Endothelial cell of umbilical vein (primary cell): ENCODE data around the gene MARCHF6. TPM values are rescaled to one million over a fixed set of nuclear protein-coding genes. Genes with fewer than 3 reads are reported as not detected.

Source experiments
- BruUV-seq: library from RNA; stranded (reverse); fragments of 400-500 nt; replicated peaks from 2 replicates; lab custom pipeline; 2021; lab: Mats Ljungman, UMichigan
- CTCF ChIA-PET: fragments of 300-600, 350-600 bp; sonication (Branson Sonifier 250); formaldehyde crosslinking; loops from one replicate; lab custom pipeline; 2021; ENCODE audit warnings: antibody characterized with exemption, inconsistent platforms; lab: Charles Lee
- POLR2A ChIA-PET: fragments of 300-600, 350-600 bp; sonication (Branson Sonifier 250); formaldehyde crosslinking; loops from one replicate; lab custom pipeline; 2021; ENCODE audit warnings: antibody characterized with exemption, inconsistent platforms; lab: Charles Lee
- DNase-seq: peaks from one replicate; pipeline ENCODE4 v3.0.0-alpha.2; 2011; ENCODE audit warnings: low read depth, low spot score
- FAIRE-seq: peaks from 2 replicates; lab custom pipeline; 2011; peaks lifted over from hg19 to GRCh38; lab: Jason Lieb, UNC
- H2AFZ ChIP-seq: 2 replicates; pipeline ENCODE4 v1.6.0; 2012; ENCODE audit warnings: low read depth, low read length, control low read depth, inconsistent platforms
- H3K27ac ChIP-seq: 2 replicates; pipeline ENCODE4 v1.5.1; 2011; ENCODE audit warnings: low read depth, mild to moderate bottlenecking, control low read depth, low read length, moderate library complexity; ENCODE audit not compliant: insufficient read depth
- H3K27me3 ChIP-seq, 2 experiments: 2 replicates each; pipeline versions ENCODE4 v1.6.0 to v1.6.1; 2011; ENCODE audit warnings: low read length in 2 of 2, mixed read lengths in 1 of 2; ENCODE audit not compliant: control insufficient read depth in 2 of 2, insufficient read depth in 2 of 2
- H3K36me3 ChIP-seq, 2 experiments: 2 replicates in 1 of 2; 3 replicates in 1 of 2; pipeline ENCODE4 v1.5.1; 2011; ENCODE audit warnings: low read length in 2 of 2, mild to moderate bottlenecking in 1 of 2, moderate library complexity in 1 of 2; ENCODE audit not compliant: control insufficient read depth in 2 of 2, insufficient read depth in 2 of 2; ENCODE audit errors: extremely low read depth in 1 of 2
- H3K4me1 ChIP-seq: 3 replicates; pipeline ENCODE4 v1.5.1; 2011; ENCODE audit warnings: mild to moderate bottlenecking, low read length; ENCODE audit not compliant: control insufficient read depth, insufficient read depth; ENCODE audit errors: extremely low read depth
- H3K4me2 ChIP-seq: 2 replicates; pipeline ENCODE4 v1.6.1; 2011; ENCODE audit warnings: low read length, control low read depth, mixed read lengths; ENCODE audit not compliant: insufficient read depth
- H3K4me3 ChIP-seq, 3 experiments: fragments of 200-600 bp in 1 of 3; sonication (generic), shearing (Covaris generic) in 1 of 3; replicated peaks in 1 of 3; 2 replicates each; pipeline ENCODE4 v1.5.1; 2011 to 2016; ENCODE audit warnings: control low read depth in 3 of 3, low read length in 3 of 3, mild to moderate bottlenecking in 2 of 3, inconsistent platforms in 1 of 3, low read depth in 1 of 3, moderate library complexity in 1 of 3; ENCODE audit not compliant: insufficient read depth in 1 of 3
- H3K79me2 ChIP-seq: 2 replicates; pipeline ENCODE4 v1.6.0; 2012; ENCODE audit warnings: low read length, inconsistent platforms; ENCODE audit not compliant: control insufficient read depth, insufficient read depth
- H3K9ac ChIP-seq: replicated peaks from 2 replicates; pipeline ENCODE3; 2011; ENCODE audit warnings: low read length, control low read depth; ENCODE audit not compliant: insufficient read depth; ENCODE audit errors: extremely low read depth
- H3K9me1 ChIP-seq: replicated peaks from 3 replicates; pipeline ENCODE4 v1.6.0; 2011; ENCODE audit warnings: mild to moderate bottlenecking, low read length; ENCODE audit not compliant: control insufficient read depth, insufficient read depth; ENCODE audit errors: extremely low read depth
- H3K9me3 ChIP-seq: replicated peaks from 2 replicates; pipeline ENCODE4 v1.5.1; 2012; ENCODE audit warnings: low read length, inconsistent platforms; ENCODE audit not compliant: control insufficient read depth, insufficient read depth
- H4K20me1 ChIP-seq: replicated peaks from 2 replicates; pipeline ENCODE3; 2011; ENCODE audit warnings: mild to moderate bottlenecking, low read length; ENCODE audit not compliant: control insufficient read depth, insufficient read depth; ENCODE audit errors: extremely low read depth
- EZH2 ChIP-seq: IDR thresholded peaks from 2 replicates; pipeline ENCODE4 v1.6.1; 2012; ENCODE audit warnings: borderline replicate concordance, low read depth, mild to moderate bottlenecking, moderate library complexity, low read length, inconsistent platforms; ENCODE audit not compliant: severe bottlenecking
- FOS ChIP-seq: IDR thresholded peaks from 2 replicates; pipeline ENCODE4 v1.6.1; 2011; ENCODE audit warnings: mild to moderate bottlenecking, low read length, moderate library complexity, borderline replicate concordance; ENCODE audit not compliant: insufficient read depth
- GATA2 ChIP-seq: IDR thresholded peaks from 2 replicates; pipeline ENCODE4 v1.7.0; 2011; ENCODE audit warnings: low read depth, mild to moderate bottlenecking, moderate library complexity, mixed read lengths, low read length; ENCODE audit not compliant: insufficient read length, insufficient read depth
- JUN ChIP-seq: IDR thresholded peaks from 2 replicates; pipeline ENCODE4 v1.6.1; 2011; ENCODE audit warnings: borderline replicate concordance, low read depth; ENCODE audit not compliant: insufficient read length, insufficient read depth
- MAX ChIP-seq: IDR thresholded peaks from 2 replicates; pipeline ENCODE4 v1.6.1; 2011; ENCODE audit not compliant: insufficient read depth, insufficient read length
- MYC ChIP-seq: IDR thresholded peaks from one replicate; pipeline ENCODE4 v1.6.1; 2011; ENCODE audit warnings: mild to moderate bottlenecking, low read depth, low read length
- POLR2A ChIP-seq: IDR thresholded peaks from 2 replicates; pipeline ENCODE4 v1.6.1; 2012; ENCODE audit warnings: low read depth, mild to moderate bottlenecking, control low read depth, low read length
- POLR2AphosphoS5 ChIP-seq: IDR thresholded peaks from 2 replicates; pipeline ENCODE4 v1.6.1; 2012; ENCODE audit warnings: low read depth, mild to moderate bottlenecking, control low read depth, low read length, moderate library complexity; ENCODE audit not compliant: insufficient read depth
- dilution Hi-C: fragments of 300-500 bp; cut with MboI; formaldehyde crosslinking; loops from one replicate; pipeline ENCODE4 v1.15.0; 2019; ENCODE audit warnings: low sequenced_read_pairs; ENCODE audit not compliant: extremely low pct_ligation_motif_present
- intact Hi-C: fragments of 100-400 bp; cut with micrococcal nuclease; formaldehyde crosslinking; loops from one replicate; pipeline ENCODE4 v1.10.0; 2022
- polyA plus RNA-seq, 4 experiments: library from polyadenylated mRNA; depleted of rRNA in 3 of 4; stranded (reverse) in 3 of 4; unstranded in 1 of 4; fragments of >200 nt; gene quantifications; 2 replicates each; pipeline versions ENCODE4 v1.2.1 to v1.2.3, GENCODE V29; 2011 to 2012; ENCODE audit warnings: missing spikeins in 1 of 4
- total RNA-seq: library from RNA; stranded (reverse); gene quantifications from 2 replicates; pipeline ENCODE4 v1.2.3, GENCODE V29; 2021
- TF ChIP-seq, protein P1 (sequence below), 2 donors: IDR thresholded peaks; 1 replicate in 1 of 2; 2 replicates in 1 of 2; pipeline ENCODE4 v1.5.1; 2011; ENCODE audit warnings: low read length in 2 of 2, mild to moderate bottlenecking in 2 of 2, moderate library complexity in 2 of 2, control low read depth in 1 of 2, inconsistent platforms in 1 of 2, low read depth in 1 of 2; ENCODE audit not compliant: insufficient read depth in 1 of 2; ENCODE audit errors: extremely low read depth in 1 of 2

Gene MARCHF6
- total and polyA plus RNA-seq, 2 donors (not counting 3 experiments of a cell fraction or from before 2014, with no cell fraction given) = 108 to 112 TPM

DNA sequence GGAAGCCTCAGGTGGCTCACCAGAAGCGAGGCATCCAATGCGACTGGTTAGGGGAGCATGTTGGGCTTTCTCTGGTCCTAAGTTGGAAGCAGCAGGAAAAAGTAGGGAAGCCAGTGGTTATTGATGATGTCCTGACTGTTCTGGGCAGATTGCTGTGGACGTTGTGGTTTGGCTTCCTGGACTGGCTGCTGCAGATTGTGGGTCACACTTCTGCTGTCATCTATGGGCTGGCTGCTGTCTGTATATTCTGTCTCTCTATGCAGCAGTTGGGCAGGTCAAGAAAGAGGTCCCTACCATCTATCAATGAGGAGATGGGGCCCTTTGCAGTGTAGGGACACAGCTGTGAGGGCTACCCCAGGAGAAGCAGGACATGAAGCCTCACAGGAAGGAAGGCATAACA lies 13.5 kb upstream of the MARCHF6 start:
- no peak overlapping the region for H3K4me3 ChIP-seq
- H3K9ac ChIP-seq = no peak overlapping the region
- H3K9me1 ChIP-seq = no peaks in the 10 kb centered on the region
- FAIRE-seq (no peak), DNase-seq (no peak)
- H3K4me2 ChIP-seq = no peak overlapping the region
- ChIA-PET CTCF (no interaction called here), POLR2A (no interaction called here)
- TF ChIP-seq POLR2A = no peak
- no peak for TF ChIP-seq EZH2
- H3K27me3 ChIP-seq = no peaks in the 10 kb centered on the region
- no peak overlapping the region for H2AFZ ChIP-seq
- dilution Hi-C loops (no loop called here), intact Hi-C loops (no loop called here)
- H3K79me2 ChIP-seq = no peaks in the 10 kb centered on the region
- no peak overlapping the region for H3K27ac ChIP-seq
- no peaks in the 10 kb centered on the region for H3K36me3 ChIP-seq
- no peaks in the 10 kb centered on the region for H3K4me1 ChIP-seq
- no peaks in the 10 kb centered on the region for H3K9me3 ChIP-seq
- no TSS peak for BruUV-seq
- no peaks in the 10 kb centered on the region for H4K20me1 ChIP-seq

DNA sequence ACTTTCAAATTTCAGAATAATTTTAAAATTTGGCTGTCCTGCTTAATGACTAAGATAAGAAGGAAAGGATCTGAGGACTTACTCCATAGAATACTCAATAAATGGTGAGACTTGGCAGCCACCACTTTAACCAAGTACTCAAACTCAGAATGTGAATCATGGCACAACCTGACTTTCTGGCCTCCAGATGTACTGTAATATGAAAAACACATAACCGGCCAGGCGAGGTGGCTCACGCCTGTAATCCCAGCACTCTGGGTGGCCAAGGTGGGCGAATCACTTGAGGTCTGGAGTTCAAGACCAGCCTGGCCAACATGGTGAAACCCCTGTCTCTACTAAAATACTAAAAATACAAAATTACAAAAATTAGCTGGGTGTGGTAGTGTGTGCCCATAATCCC lies 10.0 kb upstream of the MARCHF6 start:
- POLR2A ChIA-PET = interaction anchor here (1.4 kb wide), 1 partner anchor 10 kb away, joined by 3 read pairs; the partner anchor contains the start of gene MARCHF6

More for the DNA sequence above, 10.0 kb upstream of the MARCHF6 start:
- no peak overlapping the region for H3K9ac ChIP-seq
- TF ChIP-seq POLR2A (no peak), JUN (no peak), MYC (no peak), POLR2AphosphoS5 (no peak), FOS (no peak), MAX (no peak), EZH2 (no peak), GATA2 (no peak)
- TF ChIP-seq, protein P1, sequence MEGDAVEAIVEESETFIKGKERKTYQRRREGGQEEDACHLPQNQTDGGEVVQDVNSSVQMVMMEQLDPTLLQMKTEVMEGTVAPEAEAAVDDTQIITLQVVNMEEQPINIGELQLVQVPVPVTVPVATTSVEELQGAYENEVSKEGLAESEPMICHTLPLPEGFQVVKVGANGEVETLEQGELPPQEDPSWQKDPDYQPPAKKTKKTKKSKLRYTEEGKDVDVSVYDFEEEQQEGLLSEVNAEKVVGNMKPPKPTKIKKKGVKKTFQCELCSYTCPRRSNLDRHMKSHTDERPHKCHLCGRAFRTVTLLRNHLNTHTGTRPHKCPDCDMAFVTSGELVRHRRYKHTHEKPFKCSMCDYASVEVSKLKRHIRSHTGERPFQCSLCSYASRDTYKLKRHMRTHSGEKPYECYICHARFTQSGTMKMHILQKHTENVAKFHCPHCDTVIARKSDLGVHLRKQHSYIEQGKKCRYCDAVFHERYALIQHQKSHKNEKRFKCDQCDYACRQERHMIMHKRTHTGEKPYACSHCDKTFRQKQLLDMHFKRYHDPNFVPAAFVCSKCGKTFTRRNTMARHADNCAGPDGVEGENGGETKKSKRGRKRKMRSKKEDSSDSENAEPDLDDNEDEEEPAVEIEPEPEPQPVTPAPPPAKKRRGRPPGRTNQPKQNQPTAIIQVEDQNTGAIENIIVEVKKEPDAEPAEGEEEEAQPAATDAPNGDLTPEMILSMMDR (IDR thresholded peaks at IDR 0.05; ENCODE audit: extremely low read depth in 1 of 2, insufficient read depth in 1 of 2, low read depth in 1 of 2, low read length in 2 of 2) = no peak
- no peak overlapping the region for H3K27ac ChIP-seq
- CTCF ChIA-PET = interaction anchor here (0.6 to 1.0 kb wide), 4 partner anchors 10 to 18 kb away, joined by 3 to 7 read pairs (median 4); partner anchors contain the start of gene MARCHF6
- no peaks in the 10 kb centered on the region for H4K20me1 ChIP-seq
- no TSS peak for BruUV-seq
- no peaks in the 10 kb centered on the region for H3K9me1 ChIP-seq
- no peaks in the 10 kb centered on the region for H3K36me3 ChIP-seq
- H3K9me3 ChIP-seq = no peaks in the 10 kb centered on the region
- no peaks in the 10 kb centered on the region for H3K27me3 ChIP-seq
- no peak for FAIRE-seq
- intact Hi-C loops = no loop called here
- H3K4me2 ChIP-seq = no peak overlapping the region
- DNase-seq = no peak
- no peak overlapping the region for H2AFZ ChIP-seq
- H3K79me2 ChIP-seq = no peaks in the 10 kb centered on the region
- dilution Hi-C loops = no loop called here
- H3K4me1 ChIP-seq = no peaks in the 10 kb centered on the region
- H3K4me3 ChIP-seq = no peak overlapping the region
